ENCODE results near the gene TIMD4.
"Not testable (repeated sequence)": the region's sequence is repeated elsewhere in the genome, so short reads cannot be mapped to it uniquely, and the experiment has no call there.

Gene TIMD4

DNA sequence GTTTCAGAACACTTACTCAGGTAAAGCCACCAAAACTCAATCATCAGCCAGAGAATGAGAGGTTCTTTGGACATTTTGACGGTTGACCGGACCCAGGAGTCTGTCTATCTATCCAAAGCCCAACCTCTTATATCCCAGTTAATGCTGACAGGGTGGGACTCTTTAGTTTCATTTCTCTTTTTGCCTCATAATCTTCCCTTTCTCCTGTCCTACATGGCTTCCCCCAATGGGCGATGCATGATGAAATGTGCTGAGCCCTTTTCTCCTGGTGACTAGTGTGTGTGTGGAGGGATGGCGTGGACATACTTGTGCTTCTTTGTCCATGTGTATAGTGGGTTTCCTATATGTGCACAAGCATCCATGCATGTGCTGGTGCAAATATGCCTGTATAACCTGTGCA, at the start of gene TIMD4:
TIMD4 (minus strand) TSS at position 102 of the 400 bp plus-strand sequence; CDS start at position 74, 28 bp downstream.
- DNase-seq, result no peak

DNA sequence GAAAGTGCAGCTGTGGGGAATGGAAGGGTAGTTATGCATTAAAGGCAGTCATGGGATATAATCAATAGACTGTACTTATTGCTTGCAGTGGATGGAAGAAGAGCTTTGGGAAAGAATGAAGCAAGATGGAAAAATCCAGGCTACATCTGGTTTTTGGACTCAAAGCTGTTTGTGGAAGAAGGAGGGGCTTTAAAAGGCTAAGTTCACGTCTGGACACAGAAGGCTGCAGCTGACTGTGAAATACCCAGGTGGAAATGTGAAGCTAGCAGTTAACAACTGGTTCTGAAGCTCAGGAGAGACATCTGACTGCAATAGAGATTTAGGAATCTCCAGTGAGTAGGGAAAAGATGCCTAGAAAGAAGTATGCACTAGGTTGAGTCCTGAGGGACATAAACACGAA, 43.2 kb upstream of the TIMD4 start:
- DNase-seq, result no peak

- DNase-seq, result no peak
These were observed 42.0 kb upstream of the TIMD4 start for GRCh38 chr5:157004893-157005551.

DNA sequence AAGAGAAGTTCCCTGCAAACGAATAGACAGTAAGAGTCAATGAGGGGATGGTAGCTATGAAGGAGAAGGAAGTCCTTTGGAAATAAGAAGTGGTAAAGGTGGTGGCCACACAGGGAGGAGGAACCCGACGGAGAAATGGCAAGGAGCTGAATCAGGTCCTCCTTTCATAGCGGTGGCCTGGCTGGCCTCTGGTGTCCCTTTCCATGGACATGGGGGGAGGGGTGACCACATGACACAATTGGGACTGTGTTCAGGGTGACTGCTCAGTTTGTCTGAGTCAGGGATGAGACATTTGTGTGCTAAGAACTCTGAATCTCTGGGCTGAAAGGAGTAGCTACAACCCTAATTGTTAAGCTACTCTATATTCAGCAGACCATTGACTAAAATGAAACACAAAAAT, 28.7 kb upstream of the TIMD4 start:
- no peak for DNase-seq

DNA sequence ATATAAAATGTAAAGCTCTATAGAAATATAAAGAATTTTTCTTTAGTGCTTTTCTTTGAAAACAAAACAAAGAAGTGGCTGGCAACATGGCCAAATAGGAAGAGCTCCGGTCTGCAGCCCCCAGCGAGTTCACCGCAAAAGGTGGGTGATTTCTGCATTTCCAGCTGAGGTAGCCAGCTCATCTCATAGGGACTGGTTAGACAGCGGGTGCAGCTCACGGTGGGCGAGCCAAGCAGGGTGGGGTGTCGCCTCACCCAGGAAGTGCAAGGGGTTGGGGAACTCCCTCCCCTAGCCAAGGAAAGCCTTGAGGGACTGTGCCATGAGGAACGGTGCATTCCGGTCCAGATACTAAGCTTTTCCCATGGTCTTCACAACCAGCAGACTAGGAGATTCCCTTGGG, 21.0 kb upstream of the TIMD4 start:
- DNase-seq, result no peak

GRCh38 chr5:156981481-156981880, 18.5 kb upstream of the TIMD4 start:
- DNase-seq, result no peak

DNA sequence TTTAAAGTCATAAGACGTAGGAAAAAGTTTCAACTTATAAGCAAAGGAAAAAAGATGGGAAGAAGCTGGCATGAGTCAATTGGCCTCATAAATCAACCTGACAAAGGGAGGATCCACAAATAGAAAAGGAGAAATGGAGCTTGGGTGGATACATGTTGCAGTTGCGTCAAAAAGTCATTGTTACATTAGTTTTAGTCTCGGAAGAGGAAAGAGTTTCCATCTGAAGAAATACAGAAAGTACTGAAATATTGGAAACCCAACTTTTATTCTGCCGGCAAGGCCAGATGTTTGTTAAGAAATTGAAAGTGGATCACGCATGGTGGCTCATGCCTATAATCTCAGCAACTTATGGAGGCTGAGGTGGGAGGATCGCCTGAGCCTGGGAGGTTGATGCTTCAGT, 11.3 kb upstream of the TIMD4 start:
- no peak for DNase-seq

DNA sequence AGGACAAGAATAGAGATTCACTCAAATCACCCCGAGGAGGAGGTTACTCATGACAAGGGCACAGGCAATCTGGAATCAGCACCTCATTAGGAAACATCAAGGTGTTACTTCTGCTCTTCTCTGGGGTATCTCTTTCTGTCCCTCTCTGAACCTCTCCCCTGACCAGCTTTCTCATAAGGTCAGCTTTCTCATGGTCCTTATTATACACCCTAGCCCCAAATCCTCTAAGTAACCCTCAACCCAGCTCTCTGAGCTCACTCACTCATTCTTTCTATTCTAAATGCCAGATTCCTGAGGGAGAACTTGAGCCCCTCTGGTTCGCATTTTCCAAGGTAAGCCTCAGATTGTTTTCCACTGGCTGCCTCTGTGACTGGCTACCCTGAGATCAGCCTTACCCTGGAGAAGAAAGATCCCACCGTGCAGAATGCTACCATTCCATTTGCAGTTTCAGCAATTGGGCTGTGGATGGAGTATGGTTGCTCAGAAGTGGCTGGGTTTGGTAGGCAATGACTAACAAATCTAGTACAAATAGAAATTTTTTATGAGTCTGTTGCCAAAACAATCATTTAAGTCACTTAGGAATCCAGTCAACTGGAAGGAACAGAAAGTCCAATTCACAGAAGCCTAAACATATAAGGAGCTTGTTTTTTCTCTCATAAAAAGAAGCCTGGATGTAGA, 9.0 kb upstream of the TIMD4 start:
- DNase-seq, result no peak

DNA sequence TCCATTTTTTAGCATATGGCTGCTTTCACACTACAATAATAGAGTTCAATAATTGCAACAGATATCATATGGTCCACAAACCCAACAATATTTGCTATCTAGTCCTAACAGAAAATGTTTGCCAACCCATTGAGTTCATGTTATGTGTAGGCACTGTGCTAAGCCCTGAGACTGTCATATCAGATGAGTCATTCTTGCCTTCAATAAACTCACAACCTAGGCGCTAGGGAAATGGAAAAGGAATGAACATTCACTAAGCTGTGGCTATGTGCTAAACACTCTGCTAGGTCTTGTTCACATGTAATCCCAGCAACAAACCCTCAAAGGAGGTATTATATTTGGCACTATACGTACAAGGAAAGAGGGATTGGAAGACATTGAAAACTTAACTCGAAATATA, 8.4 kb upstream of the TIMD4 start:
- no peak for DNase-seq

DNA sequence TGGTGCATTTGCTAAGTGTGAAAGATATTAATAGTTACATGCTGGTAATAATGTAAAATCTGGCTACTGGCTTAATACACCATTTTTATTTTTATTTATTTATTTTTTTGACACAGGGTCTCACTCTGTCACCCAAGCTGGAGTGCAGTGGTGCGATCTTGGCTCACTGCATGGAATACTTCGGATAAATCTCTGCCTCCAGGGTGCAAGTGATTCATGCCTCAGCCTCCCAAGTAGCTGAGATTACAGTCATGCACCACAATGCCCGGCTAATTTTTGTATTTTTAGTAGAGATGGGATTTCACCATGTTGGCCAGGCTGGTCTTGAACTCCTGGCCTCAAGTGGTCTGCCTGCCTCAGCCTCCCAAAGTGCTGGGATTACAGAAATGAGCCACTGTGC, 4.4 kb upstream of the TIMD4 start:
- not testable (repeated sequence) for DNase-seq

DNA sequence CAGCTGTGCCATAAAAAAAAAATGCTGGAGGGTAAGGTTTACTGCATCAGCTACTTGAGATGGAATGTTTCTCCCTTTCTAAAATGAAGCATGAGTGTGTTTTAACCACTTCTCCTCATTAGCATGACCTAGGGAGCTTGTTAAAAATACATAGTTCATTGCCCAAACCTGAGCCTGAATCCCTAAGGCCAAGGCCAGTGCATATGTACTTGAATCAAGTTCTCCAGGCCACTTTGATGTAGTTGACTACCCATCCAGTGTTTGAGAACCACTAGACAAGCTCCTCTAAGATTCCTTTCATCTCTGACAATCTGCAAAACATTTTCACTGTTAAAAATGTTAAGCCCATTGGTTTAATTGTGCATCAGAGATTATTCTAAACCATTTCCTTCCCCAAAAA, 6.7 kb downstream of the TIMD4 start:
- no peak for DNase-seq

DNA sequence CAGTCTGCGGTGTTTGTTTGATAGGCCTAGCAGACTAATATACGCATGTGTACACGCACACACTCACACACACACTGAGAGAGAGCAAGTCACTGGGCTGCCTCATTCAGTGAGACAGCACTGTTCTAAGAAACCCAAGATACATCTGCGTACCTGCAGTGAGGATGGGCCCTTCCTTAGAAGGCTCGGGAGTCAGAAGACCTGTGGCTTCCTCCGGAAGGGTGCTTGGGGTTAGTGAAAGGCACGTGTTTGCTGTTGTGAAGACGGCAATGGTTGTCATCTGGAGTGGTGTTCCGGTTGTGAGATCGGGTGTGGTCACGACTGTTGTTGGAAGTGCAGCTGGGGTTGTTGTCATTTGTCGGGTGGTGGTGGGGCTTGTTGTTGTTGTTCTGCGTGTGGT, 11.7 kb downstream of the TIMD4 start:
- DNase-seq, result no peak

GRCh38 chr5:156950716-156951115, 12.3 kb downstream of the TIMD4 start:
- DNase-seq, result no peak

GRCh38 chr5:156949424-156949823, 13.6 kb downstream of the TIMD4 start:
- DNase-seq, result no peak

DNA sequence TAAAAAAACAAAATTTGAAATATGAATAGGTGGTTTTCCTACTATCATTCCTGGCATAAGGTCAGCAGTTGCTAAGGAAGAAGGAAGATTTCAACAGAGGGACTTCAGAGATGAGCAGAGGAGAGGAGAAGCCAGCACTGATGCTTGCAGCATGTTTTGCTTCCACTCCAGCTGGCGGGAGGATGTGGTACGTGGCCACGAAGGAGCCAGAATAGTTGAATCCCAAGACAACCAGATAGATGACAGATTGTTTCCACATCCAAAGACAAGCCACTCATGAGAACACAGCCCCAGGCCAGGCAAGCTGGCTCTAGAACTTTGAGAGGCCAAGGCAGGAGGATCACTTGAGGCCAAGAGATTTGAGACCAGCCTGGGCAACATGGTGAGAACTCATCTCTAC, 15.1 kb downstream of the TIMD4 start:
- no peak for DNase-seq

GRCh38 chr5:156942064-156942463, 21.0 kb downstream of the TIMD4 start:
- no peak for DNase-seq

- DNase-seq, result not testable (repeated sequence)
These were observed 22.6 kb downstream of the TIMD4 start for GRCh38 chr5:156940462-156940861.

GRCh38 chr5:156936972-156937371, 26.1 kb downstream of the TIMD4 start:
- DNase-seq, result no peak

DNA sequence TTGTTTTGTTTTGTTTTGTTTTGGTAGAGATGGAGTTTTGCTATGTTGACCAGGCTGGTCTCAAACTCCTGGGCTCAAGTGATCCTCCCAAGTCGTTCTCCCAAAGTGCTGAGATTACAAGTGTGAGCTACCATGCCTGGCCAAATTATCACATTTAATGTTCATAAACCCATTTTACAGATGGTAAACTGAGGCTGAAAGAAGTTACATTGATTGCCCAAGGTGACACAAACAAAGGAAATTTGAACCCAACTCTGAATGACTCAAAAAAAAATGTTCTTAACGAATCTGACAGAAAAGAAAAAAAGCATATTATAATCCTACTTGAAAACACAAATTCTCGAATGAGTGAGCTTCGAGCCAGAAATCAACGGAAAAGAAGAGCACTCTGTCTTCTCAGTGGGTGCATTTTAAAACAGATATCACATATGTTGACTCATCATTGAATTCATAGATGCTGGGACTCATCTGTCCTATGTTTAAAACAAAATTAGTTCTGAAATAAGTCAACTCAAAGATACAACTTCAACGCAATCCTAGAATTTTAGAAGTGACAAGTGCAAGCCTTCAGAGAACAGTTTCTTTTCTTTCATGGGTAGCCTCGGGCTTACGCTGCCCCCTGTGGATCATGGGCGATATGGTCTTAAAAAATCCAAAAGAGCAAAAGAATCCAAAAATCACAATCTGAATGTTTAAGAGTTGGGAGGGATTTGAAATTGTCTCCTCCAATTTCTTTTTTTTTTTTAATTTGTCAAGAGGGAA, 28.4 kb downstream of the TIMD4 start:
- no peak for DNase-seq

- no peak for DNase-seq
These were observed 33.6 kb downstream of the TIMD4 start for GRCh38 chr5:156929366-156929948.

GRCh38 chr5:156927545-156927944, 35.5 kb downstream of the TIMD4 start:
- no peak for DNase-seq

DNA sequence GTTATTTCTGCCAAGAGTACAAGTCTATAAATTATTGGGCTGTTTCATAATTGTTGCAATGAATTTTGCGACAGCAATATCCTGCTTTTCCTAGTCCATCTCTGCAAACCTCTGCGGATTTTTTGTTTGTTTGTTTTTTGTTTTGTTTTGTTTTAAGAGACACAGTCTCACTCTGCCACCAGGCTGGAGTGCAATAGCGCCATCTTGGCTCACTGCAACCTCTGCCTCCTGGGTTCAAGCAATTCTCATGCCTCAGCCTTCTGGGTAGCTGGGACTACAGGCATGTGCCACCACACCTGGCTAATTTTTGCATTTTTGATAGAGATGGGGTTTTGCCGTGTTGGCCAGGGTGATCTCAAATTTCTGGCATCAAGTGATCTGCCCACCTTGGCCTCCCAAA, 37.3 kb downstream of the TIMD4 start:
- DNase-seq, result not testable (repeated sequence)

- no peak for DNase-seq
These were observed 40.7 kb downstream of the TIMD4 start for GRCh38 chr5:156922207-156922792.
